Adrenal gland (tissue), 12 donors: ENCODE results near the gene NSA2. TPM values are rescaled to one million over a fixed set of nuclear protein-coding genes. Genes with fewer than 3 reads are reported as not detected.

Experiments used
- DNase-seq, 7 donors: peaks; one replicate each; pipeline ENCODE4 v3.0.0-alpha.2; 2019 to 2020
- H3K27ac ChIP-seq, 5 donors: fragments of 200-600 bp; sonication (generic) in 4 of 5; 1 replicate in 3 of 5; 2 replicates in 2 of 5; pipeline versions ENCODE4 v1.5.1 to v1.8.0; 2016 to 2020; ENCODE audit warnings: mild to moderate bottlenecking in 1 of 5
- H3K27me3 ChIP-seq: fragments of 200-600 bp; 2 replicates; pipeline ENCODE4 v1.8.0; 2021
- H3K36me3 ChIP-seq, 2 donors: fragments of 200-600 bp; replicated peaks in 1 of 2; 1 replicate in 1 of 2; 2 replicates in 1 of 2; pipeline versions ENCODE4 v1.5.1 to v1.8.0; 2018 to 2022
- H3K4me1 ChIP-seq, 2 donors: fragments of 200-600 bp; replicated peaks in 1 of 2; 1 replicate in 1 of 2; 2 replicates in 1 of 2; pipeline versions ENCODE4 v1.5.1 to v1.8.0; 2018 to 2021
- H3K4me3 ChIP-seq, 4 donors: fragments of 200-600 bp; sonication (generic) in 3 of 4; one replicate each; pipeline ENCODE4 v1.5.1; 2016 to 2018
- H3K9me3 ChIP-seq, 3 donors: fragments of 200-600 bp; sonication (generic) in 1 of 3; replicated peaks in 1 of 3; 1 replicate in 2 of 3; 2 replicates in 1 of 3; pipeline versions ENCODE4 v1.5.1 to v1.8.0; 2016 to 2021
- CTCF ChIP-seq, 6 experiments: fragments of 450-650 bp in 4 of 6; fragments of 200-600 bp in 2 of 6; sonication (generic) in 1 of 6; IDR thresholded peaks; 1 replicate in 5 of 6; 2 replicates in 1 of 6; pipeline versions ENCODE4 v1.5.1 to v1.8.0; 2016 to 2021; ENCODE audit warnings: antibody characterized with exemption in 6 of 6, mild to moderate bottlenecking in 2 of 6, moderate library complexity in 1 of 6
- POLR2A ChIP-seq, 2 donors: fragments of 450-650 bp; IDR thresholded peaks; one replicate each; pipeline ENCODE4 v1.6.1; 2017; ENCODE audit warnings: antibody characterized with exemption in 2 of 2, mild to moderate bottlenecking in 2 of 2, moderate library complexity in 1 of 2
- WGBS, 4 donors: extraction: QIAGEN DNeasy Blood & Tissue Kit in 2 of 4; methylation state at CpG; one replicate each; pipeline versions ENCODE4 v1.1.5 to v1.1.7; 2013 to 2017; 5-methylcytosine and 5-hydroxymethylcytosine counted together
- intact Hi-C, 2 donors: fragments of 100-400 bp; cut with DNase I; formaldehyde crosslinking; loops; one replicate each; pipeline versions ENCODE4 v1.14.1 to v1.15.0; 2022 to 2023
- polyA plus RNA-seq, 3 donors: library from polyadenylated mRNA; stranded (reverse); fragments of 200-250 nt in 2 of 3; fragments of 350-450 nt in 1 of 3; fragmentation: Illumina TruSeq in 1 of 3; extraction: RNeasy Lipid Tissue Mini Kit (QIAGEN cat#74804) in 1 of 3; gene quantifications; one replicate each; pipeline ENCODE4 v1.2.3, GENCODE V29; 2013 to 2014
- total RNA-seq, 9 donors: library from RNA; depleted of rRNA in 4 of 9; stranded (reverse); fragments of >200 nt in 4 of 9; fragments of 120-200 nt in 1 of 9; fragmentation: NEBNext Ultra II Directional in 1 of 9; extraction: Animal tissue kit (Norgen Biotek cat#: 25700) in 1 of 9; gene quantifications; one replicate each; pipeline versions ENCODE4 v1.1.0 to v1.2.4, GENCODE V29; 2013 to 2023
- donor health status: healthy with polysubstance abuse.
- donor health status: Bipolar disorder and iron deficiency.
- donor health status: DM: yes; HTN: yes; CAD: no.
- donor health status: DM: no; HTN: no; CAD: no.
- donor health status: DM: no; HTN: no; CAD: no.
- donor health status: DM: yes; HTN: yes; CAD: no.

NSA2 gene
- total and polyA plus RNA-seq, 12 donors: 52.7 to 353 (median 78.4) TPM

- no peak for TF ChIP-seq CTCF (IDR thresholded peaks at IDR 0.05)
- Histone ChIP-seq H3K9me3 (no peaks in the 10 kb centered on the region), H3K4me1 (peaks cover 9 to 13% of the 10 kb centered on the region in 2 donors), H3K4me3 (no peak overlapping the region), H3K27me3 (no peaks in the 10 kb centered on the region), H3K27ac (no peak overlapping the region), H3K36me3 (peaks cover 0 to 11% of the 10 kb centered on the region in 2 donors)
- DNase-seq: no peak
- intact Hi-C loops: loop anchor here (10.0 kb wide), 2 partner anchors 88 to 152 kb away; no protein-coding TSS in a partner anchor
- WGBS, 4 donors: 88 to 98% (median 97%) methylated on average over 2 of the region's 2 CpGs
Measured at GRCh38 chr5:74762599-74762998, 4.5 kb upstream of the NSA2 start.

GRCh38 chr5:74763504-74763903 is 3.5 kb upstream of the NSA2 start:
- intact Hi-C loops: loop anchor here (10.0 kb wide), 2 partner anchors 89 to 151 kb away; no protein-coding TSS in a partner anchor
- Histone ChIP-seq H3K27me3 (no peaks in the 10 kb centered on the region), H3K4me3 (no peak overlapping the region), H3K27ac (no peak overlapping the region), H3K4me1 (peaks cover 9 to 22% of the 10 kb centered on the region in 2 donors), H3K9me3 (no peaks in the 10 kb centered on the region), H3K36me3 (peaks cover 0 to 3% of the 10 kb centered on the region in 2 donors)
- no peak for DNase-seq
- no peak for TF ChIP-seq POLR2A (IDR thresholded peaks at IDR 0.05)
- no peak for TF ChIP-seq CTCF (IDR thresholded peaks at IDR 0.05)

GRCh38 chr5:74765201-74765600 is 1.8 kb upstream of the NSA2 start:
- Histone ChIP-seq H3K27ac (no peak overlapping the region), H3K36me3 (peaks cover 0 to 13% of the 10 kb centered on the region in 2 donors), H3K4me3 (no peak overlapping the region), H3K27me3 (no peaks in the 10 kb centered on the region), H3K4me1 (peaks cover 9 to 23% of the 10 kb centered on the region in 2 donors), H3K9me3 (no peaks in the 10 kb centered on the region)
- intact Hi-C loops: loop anchor here (10.0 kb wide), 2 partner anchors 90 to 150 kb away; no protein-coding TSS in a partner anchor
- WGBS, 4 donors: 78 to 88% (median 85%) methylated on average over 9 of the region's 9 CpGs
- TF ChIP-seq POLR2A (IDR thresholded peaks at IDR 0.05) (no peak), CTCF (IDR thresholded peaks at IDR 0.05) (no peak)
- no peak for DNase-seq

GRCh38 chr5:74765929-74766328 is 1.1 kb upstream of the NSA2 start:
- Histone ChIP-seq H3K27me3 (no peaks in the 10 kb centered on the region), H3K36me3 (peaks cover 0 to 21% of the 10 kb centered on the region in 2 donors), H3K27ac (no peak overlapping the region), H3K4me1 (peaks cover 9 to 23% of the 10 kb centered on the region in 2 donors), H3K4me3 (peak overlapping the region in 1 of 4 donors; percentile 61), H3K9me3 (no peaks in the 10 kb centered on the region)
- WGBS, 4 donors: 62 to 78% (median 64%) methylated on average over 27 of the region's 27 CpGs
- no peak for DNase-seq
- TF ChIP-seq POLR2A (IDR thresholded peaks at IDR 0.05) (no peak), CTCF (IDR thresholded peaks at IDR 0.05) (no peak)
- intact Hi-C loops: loop anchor here (10.0 kb wide), 2 partner anchors 91 to 149 kb away; no protein-coding TSS in a partner anchor
